ENCODE data around the gene LRRC1.

LRRC1 gene

DNA sequence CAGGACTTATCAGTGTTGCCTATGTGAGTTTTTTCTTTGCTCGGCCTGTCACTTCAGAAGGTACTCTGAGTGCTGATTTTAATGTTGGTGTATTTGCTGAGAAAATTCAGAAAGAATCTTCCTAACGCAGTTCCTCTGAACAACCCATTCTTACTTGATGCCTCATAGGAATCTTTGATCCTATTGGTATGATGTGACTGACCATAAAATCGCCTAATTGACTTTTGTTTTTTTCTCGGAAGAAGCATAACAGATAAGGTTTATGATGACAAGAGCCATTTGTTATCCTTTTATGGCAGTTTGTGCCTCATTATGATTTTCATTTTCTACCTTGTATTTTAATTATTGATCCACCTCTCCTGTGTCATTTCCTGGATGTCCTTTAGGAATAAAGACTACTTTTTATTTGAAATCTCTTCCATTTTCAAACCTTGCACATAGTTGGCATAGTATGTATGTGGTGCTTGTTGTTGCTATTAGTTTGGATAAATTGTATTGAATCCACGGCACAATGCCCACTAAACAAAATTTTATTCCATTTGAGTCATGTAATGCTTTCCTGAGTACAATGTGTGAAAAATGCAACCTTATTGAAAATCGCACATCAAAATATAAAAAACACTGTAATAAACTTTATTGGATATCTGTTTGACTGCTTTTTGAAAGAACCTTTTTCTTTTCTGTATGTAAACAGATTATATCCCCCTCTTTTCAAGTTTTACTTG lies 37.3 kb downstream of the LRRC1 start:
- no peak for DNase-seq (ENCODE audit: low read depth, low spot score)
- no peak overlapping the region for H3K4me3 ChIP-seq (ENCODE audit: low read length)

- no peak overlapping the region for H3K4me3 ChIP-seq (ENCODE audit: low read length)
- DNase-seq (ENCODE audit: low read depth, low spot score) = no peak
Measured at GRCh38 chr6:53833155-53833554, 38.4 kb downstream of the LRRC1 start.

DNA sequence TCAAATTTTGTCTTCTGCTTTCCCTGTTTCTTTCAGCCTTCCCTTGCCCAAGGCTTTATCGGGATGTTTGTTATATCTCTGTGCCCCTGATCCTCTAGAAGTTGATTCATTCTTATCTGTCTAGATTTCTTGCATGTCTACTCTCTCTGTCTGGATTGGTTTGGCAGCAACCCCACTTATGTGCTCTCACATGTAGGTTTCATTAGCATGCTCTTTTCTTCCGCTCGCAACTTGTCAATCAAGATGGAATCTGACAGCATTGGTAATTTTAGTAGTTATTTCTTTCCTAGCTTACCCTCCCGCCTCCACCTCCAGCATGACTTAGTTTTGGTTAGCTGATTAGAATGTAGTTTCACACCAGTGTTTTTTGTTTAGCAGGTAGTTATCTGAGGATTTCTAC lies 39.3 kb downstream of the LRRC1 start:
- DNase-seq (ENCODE audit: low read depth, low spot score) = no peak
- no peak overlapping the region for H3K4me3 ChIP-seq (ENCODE audit: low read length)

GRCh38 chr6:53837865-53838769 lies 43.3 kb downstream of the LRRC1 start:
- DNase-seq (ENCODE audit: low read depth, low spot score) = peak; percentile 37
- no peak overlapping the region for H3K4me3 ChIP-seq (ENCODE audit: low read length)

DNA sequence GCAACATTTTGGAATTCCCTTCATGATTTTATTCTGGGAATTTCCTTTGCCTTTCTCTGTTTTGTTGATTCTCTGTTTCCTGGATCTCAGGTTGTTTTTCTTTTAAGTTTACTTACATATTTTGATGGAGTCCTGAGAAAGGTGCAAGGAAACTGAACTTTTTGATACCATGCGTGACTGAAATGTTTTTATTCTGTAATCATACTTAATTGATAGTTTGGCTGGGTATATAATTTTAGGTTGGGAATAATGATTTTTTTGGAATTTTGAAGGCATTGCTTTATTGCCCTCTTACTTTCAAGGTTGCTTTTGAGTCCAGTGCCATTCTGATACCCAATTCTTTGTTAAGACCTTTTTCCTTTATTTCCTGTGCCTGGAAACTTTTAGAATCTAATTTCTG lies 45.2 kb downstream of the LRRC1 start:
- no peak overlapping the region for H3K4me3 ChIP-seq (ENCODE audit: low read length)
- DNase-seq (ENCODE audit: low read depth, low spot score) = no peak

DNA sequence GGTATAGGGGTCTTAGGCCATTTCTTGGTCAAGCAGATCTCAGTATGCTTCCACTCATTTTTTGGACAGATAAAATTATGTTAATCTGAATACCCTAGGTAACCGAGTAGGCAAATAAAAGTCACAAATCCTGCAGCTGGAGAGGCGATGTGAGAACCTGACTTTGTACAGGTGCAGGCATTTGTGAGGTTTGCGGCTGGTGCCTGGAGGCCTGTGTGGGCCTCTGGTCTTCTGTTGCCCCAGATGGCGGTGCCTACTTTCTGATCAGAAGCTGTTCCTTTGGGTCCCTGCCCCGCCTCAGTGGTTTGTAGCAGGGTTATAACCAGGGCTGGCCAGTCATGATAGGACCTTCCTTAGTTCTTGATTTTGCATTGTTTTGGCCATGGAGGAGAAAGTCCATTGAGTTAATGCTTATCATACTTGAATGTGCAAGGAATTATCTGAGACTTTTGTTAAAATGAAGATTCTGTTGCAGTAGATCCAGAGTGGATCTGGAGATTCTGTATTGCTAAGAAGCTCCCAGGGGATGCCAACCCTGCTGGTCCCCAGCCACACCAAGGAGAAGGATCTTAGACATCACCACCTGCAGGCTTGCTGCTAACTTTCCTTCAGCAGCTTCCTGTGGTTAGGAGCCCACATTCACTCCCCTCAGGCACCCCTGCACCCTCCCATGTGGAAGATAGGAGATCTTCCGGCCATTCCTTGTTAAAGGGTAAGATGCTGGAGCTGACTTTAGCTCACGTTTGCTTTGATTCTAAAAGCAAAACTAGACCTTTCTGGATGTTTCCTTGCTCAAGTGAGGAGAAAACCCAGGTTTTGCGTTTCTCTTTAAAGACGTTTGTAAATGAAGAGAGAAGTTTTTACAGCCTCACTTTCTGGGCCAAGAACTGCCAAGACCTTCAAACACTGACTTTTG lies 50.7 kb downstream of the LRRC1 start:
- H3K4me3 ChIP-seq (ENCODE audit: low read length) = peak overlapping the region; percentile 26
- DNase-seq (ENCODE audit: low read depth, low spot score) = peak; percentile 92

GRCh38 chr6:53846250-53846649 lies 51.4 kb downstream of the LRRC1 start:
- DNase-seq (ENCODE audit: low read depth, low spot score) = no peak
- H3K4me3 ChIP-seq (ENCODE audit: low read length) = peak overlapping the region; percentile 13; the same call in 1 of the 2 replicates

DNA sequence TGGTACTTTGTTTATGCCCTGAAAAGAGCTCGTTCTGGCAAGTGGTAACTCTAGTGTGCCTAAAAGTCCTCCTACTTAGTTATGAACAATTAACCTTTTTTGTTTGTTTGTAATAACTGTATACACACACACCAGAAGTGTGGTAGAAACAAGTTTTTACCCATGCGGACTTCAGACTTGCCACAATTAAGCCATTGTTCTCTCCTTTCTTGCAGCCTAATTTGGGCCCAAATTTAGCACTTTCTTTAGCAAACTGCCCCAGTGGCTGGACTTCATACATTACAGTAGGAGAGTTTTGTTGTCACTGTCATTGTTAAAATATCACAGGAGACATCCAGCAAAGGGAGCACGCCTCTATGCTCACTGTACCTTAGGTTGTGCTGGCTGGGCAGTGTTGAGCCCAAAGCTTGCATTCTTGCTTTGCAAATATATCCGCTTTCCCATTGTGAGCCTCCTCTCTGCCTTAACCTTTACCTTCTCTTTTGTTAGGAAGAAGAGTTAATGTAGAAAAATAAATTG lies 53.0 kb downstream of the LRRC1 start:
- H3K4me3 ChIP-seq (ENCODE audit: low read length) = no peak overlapping the region
- DNase-seq (ENCODE audit: low read depth, low spot score) = no peak

DNA sequence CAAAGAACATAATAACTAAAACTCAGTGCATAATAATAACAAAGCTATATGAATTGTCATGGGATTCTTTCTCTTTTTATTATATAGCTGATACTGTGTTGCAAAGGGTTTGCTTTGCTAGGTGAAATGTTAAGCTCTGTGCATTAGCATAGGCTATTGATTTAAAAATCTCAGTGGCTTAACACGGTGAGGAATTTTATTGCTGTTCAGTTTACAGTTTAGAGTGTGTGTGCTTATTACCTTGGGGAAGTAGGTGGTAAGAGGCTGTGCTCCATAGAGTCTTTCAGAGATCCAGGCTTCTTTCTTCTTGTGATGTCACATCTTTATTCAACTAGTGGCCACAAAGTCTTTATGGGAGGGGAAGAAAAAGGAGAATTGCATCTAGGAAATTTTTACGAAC lies 55.7 kb downstream of the LRRC1 start:
- DNase-seq (ENCODE audit: low read depth, low spot score) = no peak
- no peak overlapping the region for H3K4me3 ChIP-seq (ENCODE audit: low read length)

- DNase-seq (ENCODE audit: low read depth, low spot score) = no peak
- H3K4me3 ChIP-seq (ENCODE audit: low read length) = no peak overlapping the region
Measured at GRCh38 chr6:53851561-53851960, 56.8 kb downstream of the LRRC1 start.

DNA sequence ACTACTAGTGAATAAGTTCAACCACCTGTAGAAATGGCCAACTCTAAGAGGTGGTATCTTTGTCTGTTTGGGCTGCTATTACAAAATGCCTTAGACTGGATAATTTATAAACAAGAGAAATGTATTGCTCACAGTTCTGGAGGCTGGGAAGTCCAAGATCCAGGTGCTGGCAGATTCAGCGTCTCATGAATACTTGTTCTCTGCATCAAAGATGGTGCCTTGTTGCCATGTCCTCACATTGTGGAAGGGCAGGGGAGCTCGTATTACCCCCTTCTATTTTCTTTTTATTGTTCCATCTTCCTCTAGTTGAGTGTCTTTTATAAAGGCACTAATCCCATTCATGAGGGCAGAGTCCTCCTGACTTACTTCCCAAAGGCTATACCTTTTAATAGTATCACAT lies 58.0 kb downstream of the LRRC1 start:
- H3K4me3 ChIP-seq (ENCODE audit: low read length) = no peak overlapping the region
- no peak for DNase-seq (ENCODE audit: low read depth, low spot score)

GRCh38 chr6:53854843-53855567 lies 60.2 kb downstream of the LRRC1 start:
- no peak overlapping the region for H3K4me3 ChIP-seq (ENCODE audit: low read length)
- no peak for DNase-seq (ENCODE audit: low read depth, low spot score)

DNA sequence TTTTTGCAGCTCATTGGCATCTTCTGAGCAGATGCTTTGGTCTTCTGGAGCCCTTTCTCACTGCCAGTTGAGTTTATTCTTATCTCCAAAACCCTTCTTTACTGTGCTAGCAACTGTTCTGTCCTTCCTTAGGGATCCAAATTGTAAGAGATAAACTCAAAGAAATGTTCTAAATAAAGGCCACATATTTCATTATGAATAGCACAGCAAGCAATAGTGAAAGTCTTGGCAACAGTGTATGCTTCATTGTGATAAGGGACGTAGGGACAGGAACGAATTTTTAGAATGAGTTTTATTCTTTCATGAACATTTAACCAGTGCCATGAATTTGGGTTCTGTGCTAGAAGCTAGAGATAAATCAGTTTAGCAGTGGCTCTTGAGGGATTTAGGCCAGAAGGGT lies 61.1 kb downstream of the LRRC1 start:
- H3K4me3 ChIP-seq (ENCODE audit: low read length) = no peak overlapping the region
- DNase-seq (ENCODE audit: low read depth, low spot score) = no peak

- H3K4me3 ChIP-seq (ENCODE audit: low read length) = no peak overlapping the region
Measured at GRCh38 chr6:53857318-53858094, 62.7 kb downstream of the LRRC1 start.

DNA sequence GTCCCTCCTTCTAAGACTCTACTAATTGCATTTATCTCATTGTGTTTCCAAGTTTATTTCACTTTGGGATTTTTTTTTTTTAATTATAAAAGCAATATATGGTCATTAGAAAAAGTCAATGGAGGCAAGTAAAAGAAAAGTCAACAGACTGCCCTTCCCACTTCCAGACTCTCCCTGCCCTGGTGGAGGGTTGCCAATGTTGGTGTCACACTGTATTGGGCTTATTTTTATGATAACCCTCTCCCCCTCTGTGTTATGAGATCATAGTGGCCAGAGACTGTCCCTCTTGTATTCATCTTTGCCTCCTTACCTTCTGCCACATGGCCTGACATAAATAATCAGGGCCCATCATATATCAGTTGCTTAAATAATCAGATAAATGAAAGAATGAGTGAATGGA lies 63.4 kb downstream of the LRRC1 start:
- DNase-seq (ENCODE audit: low read depth, low spot score) = no peak
- H3K4me3 ChIP-seq (ENCODE audit: low read length) = no peak overlapping the region

More at GRCh38 chr6:53857318-53858094, 62.7 kb downstream of the LRRC1 start:
- no peak for DNase-seq (ENCODE audit: low read depth, low spot score)

DNA sequence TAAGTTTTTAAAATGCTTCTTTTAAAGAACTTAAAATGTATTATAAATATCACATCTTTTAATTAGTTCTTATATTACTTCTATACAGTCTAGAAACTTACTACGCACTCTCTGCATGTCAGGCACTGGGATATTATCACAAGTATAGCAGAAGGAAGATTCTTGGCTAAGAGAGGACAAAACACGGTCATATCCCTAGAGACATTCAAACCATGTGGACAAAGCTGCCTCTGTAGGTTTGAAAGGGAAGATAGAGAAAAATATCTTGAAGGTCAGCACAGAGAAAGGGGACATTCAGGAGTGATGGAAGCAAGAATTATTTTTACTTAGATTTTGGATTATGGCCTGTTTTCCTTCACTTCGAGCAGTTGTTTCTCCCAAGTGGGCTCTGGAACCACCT lies 64.1 kb downstream of the LRRC1 start:
- DNase-seq (ENCODE audit: low read depth, low spot score) = no peak
- H3K4me3 ChIP-seq (ENCODE audit: low read length) = no peak overlapping the region

- H3K4me3 ChIP-seq (ENCODE audit: low read length) = no peak overlapping the region
- no peak for DNase-seq (ENCODE audit: low read depth, low spot score)
Measured at GRCh38 chr6:53860511-53860910, 65.7 kb downstream of the LRRC1 start.

GRCh38 chr6:53861518-53861917 lies 66.7 kb downstream of the LRRC1 start:
- H3K4me3 ChIP-seq (ENCODE audit: low read length) = no peak overlapping the region
- DNase-seq (ENCODE audit: low read depth, low spot score) = no peak
